Panc1 (cell line): ENCODE results near the gene ZNF516.

ENCODE experiments used
- CTCF ChIP-seq: fragments of 450-650 bp; IDR thresholded peaks from 2 replicates; pipeline ENCODE4 v1.5.1; 2017; ENCODE audit warnings: mild to moderate bottlenecking
- POLR2AphosphoS5 ChIP-seq: IDR thresholded peaks from 2 replicates; pipeline ENCODE4 v1.6.1; 2012; ENCODE audit warnings: mild to moderate bottlenecking, low read depth, low read length, moderate library complexity
- REST ChIP-seq, 2 experiments: IDR thresholded peaks; 2 replicates each; pipeline ENCODE4 v1.6.1; 2011 to 2012; ENCODE audit warnings: low read depth in 2 of 2, control low read depth in 1 of 2, low read length in 1 of 2, mild to moderate bottlenecking in 1 of 2, moderate library complexity in 1 of 2; ENCODE audit not compliant: insufficient read depth in 1 of 2
- SIN3A ChIP-seq: IDR thresholded peaks from 2 replicates; pipeline ENCODE4 v1.6.1; 2012; ENCODE audit warnings: low read depth, mild to moderate bottlenecking, low read length, moderate library complexity, borderline replicate concordance; ENCODE audit not compliant: insufficient read depth
- TCF7L2 ChIP-seq: IDR thresholded peaks from 2 replicates; pipeline ENCODE4 v1.6.1; 2011; ENCODE audit warnings: mild to moderate bottlenecking, low read depth, low read length, inconsistent platforms

GRCh38 chr18:76490670-76491472, 4.2 kb downstream of the ZNF516 start:
- no peak for TF ChIP-seq CTCF
- no peak for TF ChIP-seq TCF7L2
- TF ChIP-seq POLR2AphosphoS5 = no peak
- 0 out of 2 replicates have a peak, but pooled peaks have one; percentile 48 for TF ChIP-seq SIN3A
- TF ChIP-seq REST (IDR thresholded peaks at IDR 0.05; ENCODE audit: insufficient read depth in 1 of 2, low read depth in 2 of 2, low read length in 1 of 2) = no peak
